IPS-18a (cell line): ENCODE measurements around the gene SDK2.

Experiments
- H3K27ac ChIP-seq: one replicate; pipeline ENCODE4 v1.5.1; 2013; ENCODE audit warnings: low read length
- H3K27me3 ChIP-seq: one replicate; pipeline ENCODE4 v1.6.1; 2013; ENCODE audit warnings: mild to moderate bottlenecking, low read length; ENCODE audit not compliant: control insufficient read depth, insufficient read depth
- H3K36me3 ChIP-seq: one replicate; pipeline ENCODE4 v1.6.1; 2013; ENCODE audit warnings: low read depth, low read length; ENCODE audit not compliant: control insufficient read depth
- H3K4me1 ChIP-seq: one replicate; pipeline ENCODE4 v1.6.1; 2013; ENCODE audit warnings: low read depth, low read length; ENCODE audit not compliant: control insufficient read depth
- H3K4me3 ChIP-seq: one replicate; pipeline ENCODE4 v1.5.1; 2013; ENCODE audit warnings: low read length
- H3K9ac ChIP-seq: one replicate; pipeline ENCODE4 v1.6.1; 2013; ENCODE audit warnings: mild to moderate bottlenecking, low read length, moderate library complexity
- H3K9me3 ChIP-seq: one replicate; pipeline ENCODE4 v1.6.1; 2013; ENCODE audit warnings: low read depth, low read length; ENCODE audit not compliant: control insufficient read depth

Gene SDK2

GRCh38 chr17:73641826-73642600 is 2.2 kb downstream of the SDK2 start:
- peaks cover 29% of the 10 kb centered on the region for H3K4me1 ChIP-seq
- no peak overlapping the region for H3K27ac ChIP-seq
- H3K27me3 ChIP-seq: peaks cover 56% of the 10 kb centered on the region
- H3K9ac ChIP-seq: no peak overlapping the region
- H3K4me3 ChIP-seq: peak overlapping the region; percentile 80
- H3K36me3 ChIP-seq: no peaks in the 10 kb centered on the region
- H3K9me3 ChIP-seq: no peaks in the 10 kb centered on the region

GRCh38 chr17:73640691-73641090 is 3.6 kb downstream of the SDK2 start:
- Histone ChIP-seq H3K27me3 (peaks cover 42% of the 10 kb centered on the region), H3K36me3 (no peaks in the 10 kb centered on the region)

GRCh38 chr17:73639932-73640331 is 4.3 kb downstream of the SDK2 start:
- no peak overlapping the region for H3K9ac ChIP-seq
- H3K4me3 ChIP-seq: no peak overlapping the region
- H3K27me3 ChIP-seq: peaks cover 38% of the 10 kb centered on the region
- peaks cover 12% of the 10 kb centered on the region for H3K4me1 ChIP-seq
- H3K27ac ChIP-seq: no peak overlapping the region
- no peaks in the 10 kb centered on the region for H3K36me3 ChIP-seq
- H3K9me3 ChIP-seq: no peaks in the 10 kb centered on the region

More at GRCh38 chr17:73640691-73641090, 3.6 kb downstream of the SDK2 start:
- peaks cover 16% of the 10 kb centered on the region for H3K4me1 ChIP-seq
- no peak overlapping the region for H3K9ac ChIP-seq
- no peaks in the 10 kb centered on the region for H3K9me3 ChIP-seq
- H3K27ac ChIP-seq: no peak overlapping the region
- no peak overlapping the region for H3K4me3 ChIP-seq

DNA sequence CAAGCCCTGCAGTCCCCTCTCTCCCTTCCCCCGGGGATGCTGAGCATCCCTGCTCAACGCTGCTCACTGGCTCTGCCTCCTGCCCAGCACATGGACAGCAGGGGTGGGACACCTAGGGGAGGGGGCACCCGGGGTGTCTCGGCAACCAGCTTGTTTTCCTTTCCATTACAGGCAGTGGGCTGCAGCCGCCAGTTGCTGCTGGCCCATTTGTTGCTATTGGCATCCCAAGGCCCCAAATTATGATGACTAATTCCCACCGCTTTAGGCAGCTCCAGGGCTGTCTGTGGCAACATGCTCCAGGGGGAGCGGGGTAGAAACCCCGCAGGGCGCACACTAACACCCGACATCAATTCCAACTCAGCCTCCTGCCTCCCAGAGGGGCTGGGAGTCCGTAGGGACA is 4.9 kb downstream of the SDK2 start:
- Histone ChIP-seq H3K4me1 (peaks cover 12% of the 10 kb centered on the region), H3K9me3 (no peaks in the 10 kb centered on the region), H3K4me3 (no peak overlapping the region), H3K27me3 (peaks cover 36% of the 10 kb centered on the region), H3K36me3 (no peaks in the 10 kb centered on the region), H3K27ac (no peak overlapping the region), H3K9ac (no peak overlapping the region)

DNA sequence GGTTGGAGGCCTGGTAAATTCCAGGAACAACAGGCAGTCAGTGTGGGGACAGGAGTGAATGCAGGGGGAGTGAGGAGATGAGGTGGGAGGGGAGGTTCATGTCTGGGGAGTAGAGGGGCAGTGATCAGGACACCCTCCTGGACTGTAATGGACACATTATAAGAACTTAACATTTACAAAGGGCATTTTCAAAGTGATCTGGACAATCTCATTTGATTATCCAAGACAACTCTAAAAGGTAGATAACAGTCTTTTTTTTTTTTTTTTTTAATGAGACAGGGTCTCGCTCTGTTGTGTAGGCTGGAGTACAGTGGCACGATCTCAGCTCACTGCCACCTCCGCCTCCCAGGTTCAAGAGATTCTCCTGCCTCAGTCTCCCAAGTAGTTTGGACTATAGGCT is 5.7 kb downstream of the SDK2 start:
- H3K27ac ChIP-seq: no peak overlapping the region
- peaks cover 28% of the 10 kb centered on the region for H3K27me3 ChIP-seq
- H3K36me3 ChIP-seq: no peaks in the 10 kb centered on the region
- H3K4me1 ChIP-seq: peaks cover 12% of the 10 kb centered on the region
- no peaks in the 10 kb centered on the region for H3K9me3 ChIP-seq
- H3K4me3 ChIP-seq: no peak overlapping the region
- H3K9ac ChIP-seq: no peak overlapping the region

- no peak overlapping the region for H3K27ac ChIP-seq
- H3K4me1 ChIP-seq: peaks cover 12% of the 10 kb centered on the region
- no peak overlapping the region for H3K9ac ChIP-seq
- peaks cover 21% of the 10 kb centered on the region for H3K27me3 ChIP-seq
- no peaks in the 10 kb centered on the region for H3K9me3 ChIP-seq
- no peak overlapping the region for H3K4me3 ChIP-seq
- H3K36me3 ChIP-seq: no peaks in the 10 kb centered on the region
Observed at GRCh38 chr17:73637866-73638265, 6.4 kb downstream of the SDK2 start.

- Histone ChIP-seq H3K4me3 (no peak overlapping the region), H3K27ac (no peak overlapping the region), H3K27me3 (no peaks in the 10 kb centered on the region)
Observed at GRCh38 chr17:73635101-73635817, 9.0 kb downstream of the SDK2 start.

GRCh38 chr17:73634629-73635028 is 9.6 kb downstream of the SDK2 start:
- H3K4me1 ChIP-seq: no peaks in the 10 kb centered on the region
- H3K27ac ChIP-seq: no peak overlapping the region
- no peak overlapping the region for H3K9ac ChIP-seq
- H3K36me3 ChIP-seq: no peaks in the 10 kb centered on the region
- H3K9me3 ChIP-seq: no peaks in the 10 kb centered on the region
- H3K4me3 ChIP-seq: no peak overlapping the region
- H3K27me3 ChIP-seq: no peaks in the 10 kb centered on the region

More at GRCh38 chr17:73635101-73635817, 9.0 kb downstream of the SDK2 start:
- no peak overlapping the region for H3K9ac ChIP-seq
- no peaks in the 10 kb centered on the region for H3K4me1 ChIP-seq
- no peaks in the 10 kb centered on the region for H3K9me3 ChIP-seq
- H3K36me3 ChIP-seq: no peaks in the 10 kb centered on the region

DNA sequence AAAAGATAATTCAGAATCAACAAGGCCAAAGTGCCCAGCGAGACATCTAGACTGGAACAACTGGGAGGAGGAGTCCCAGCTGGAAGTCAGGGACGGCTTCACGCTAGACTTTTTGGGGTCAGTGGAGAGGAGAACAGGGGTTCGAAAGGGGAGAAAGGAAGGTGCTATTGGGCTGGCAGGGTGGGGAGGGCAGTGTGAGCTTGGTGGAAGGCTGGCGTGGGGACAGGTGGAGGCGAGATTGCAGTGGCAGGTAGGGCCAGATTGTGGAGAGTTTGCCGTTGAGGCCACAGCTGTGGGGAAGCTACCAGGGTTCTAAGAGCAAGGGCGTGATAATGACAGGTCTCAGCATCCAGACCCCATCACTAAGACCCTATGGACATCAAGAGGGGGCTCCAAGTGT is 10.5 kb downstream of the SDK2 start:
- no peaks in the 10 kb centered on the region for H3K36me3 ChIP-seq
- H3K4me3 ChIP-seq: no peak overlapping the region
- no peak overlapping the region for H3K27ac ChIP-seq
- no peaks in the 10 kb centered on the region for H3K9me3 ChIP-seq
- H3K27me3 ChIP-seq: no peaks in the 10 kb centered on the region
- peaks cover 4% of the 10 kb centered on the region for H3K4me1 ChIP-seq
- no peak overlapping the region for H3K9ac ChIP-seq

DNA sequence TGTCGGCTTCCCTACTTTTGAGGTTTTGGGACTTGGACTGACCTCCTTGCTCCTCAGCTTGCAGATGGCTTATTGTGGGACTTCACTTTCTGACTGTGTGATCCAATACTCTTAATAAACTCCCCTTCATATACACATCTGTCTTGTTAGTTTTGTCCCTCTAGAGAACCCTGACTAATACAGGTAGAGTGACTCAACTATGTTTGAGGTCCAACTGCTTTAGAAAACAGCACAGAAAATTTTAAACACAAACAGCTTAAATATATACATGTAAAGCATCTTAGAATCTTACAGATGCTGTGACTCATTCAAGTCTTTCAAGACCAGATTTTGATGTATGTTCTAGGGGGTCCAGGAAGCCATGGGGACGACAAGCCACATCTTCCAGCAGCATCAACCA is 11.7 kb downstream of the SDK2 start:
- no peak overlapping the region for H3K9ac ChIP-seq
- no peaks in the 10 kb centered on the region for H3K9me3 ChIP-seq
- no peak overlapping the region for H3K27ac ChIP-seq
- no peak overlapping the region for H3K4me3 ChIP-seq
- no peaks in the 10 kb centered on the region for H3K36me3 ChIP-seq
- H3K4me1 ChIP-seq: peaks cover 7% of the 10 kb centered on the region
- H3K27me3 ChIP-seq: no peaks in the 10 kb centered on the region

GRCh38 chr17:73630965-73631595 is 13.2 kb downstream of the SDK2 start:
- Histone ChIP-seq H3K27ac (no peak overlapping the region), H3K36me3 (no peaks in the 10 kb centered on the region), H3K27me3 (no peaks in the 10 kb centered on the region), H3K4me1 (peaks cover 12% of the 10 kb centered on the region), H3K9me3 (no peaks in the 10 kb centered on the region), H3K9ac (no peak overlapping the region), H3K4me3 (no peak overlapping the region)
